IMR-90 (cell line): Measurements from ENCODE around the gene PFN2. TPM values are rescaled to one million over a fixed set of nuclear protein-coding genes. Genes with fewer than 3 reads are reported as not detected.

Experiments
- ATAC-seq: fragments of 200-7000 bp; cut with Tn5 transposase; 2 replicates; pipeline ENCODE4 v1.9.1; 2020; ENCODE audit warnings: low read depth, mild to moderate bottlenecking, moderate library complexity
- BruUV-seq: library from RNA; stranded (reverse); fragments of 400-500 nt; replicated peaks from 2 replicates; lab custom pipeline; 2021; lab: Mats Ljungman, UMichigan
- CTCF ChIA-PET: fragments of 300-600 bp; formaldehyde crosslinking; extraction: SDS; loops from one replicate; lab custom pipeline; 2021; ENCODE audit warnings: antibody characterized with exemption; lab: Yijun Ruan, JAX
- POLR2A ChIA-PET: fragments of 300-600 bp; sonication (Branson Sonifier 250); formaldehyde crosslinking; loops from one replicate; lab custom pipeline; 2022; ENCODE audit warnings: antibody characterized with exemption; ENCODE audit not compliant: unreplicated experiment; lab: Charles Lee
- DNase-seq: peaks from one replicate; pipeline ENCODE4 v3.0.0; 2013
- H2AFZ ChIP-seq: replicated peaks from 2 replicates; pipeline ENCODE3; 2013; ENCODE audit warnings: low read length, mild to moderate bottlenecking; ENCODE audit not compliant: poor library complexity
- H2AK5ac ChIP-seq: 2 replicates; pipeline ENCODE4 v1.6.1; 2013; ENCODE audit warnings: low read depth, low read length, inconsistent platforms
- H2AK9ac ChIP-seq: replicated peaks from 2 replicates; pipeline ENCODE3; 2013; ENCODE audit warnings: mild to moderate bottlenecking, low read depth, low read length, moderate library complexity; ENCODE audit not compliant: poor library complexity
- H2BK120ac ChIP-seq: 2 replicates; pipeline ENCODE4 v1.6.1; 2013; ENCODE audit warnings: low read depth, low read length, inconsistent platforms
- H2BK15ac ChIP-seq: 3 replicates; pipeline ENCODE4 v1.6.1; 2013; ENCODE audit warnings: low read depth, low read length, inconsistent platforms
- H2BK20ac ChIP-seq: 2 replicates; pipeline ENCODE4 v1.6.1; 2013; ENCODE audit warnings: low read depth, mild to moderate bottlenecking, inconsistent platforms, low read length, moderate library complexity
- H2BK5ac ChIP-seq: 2 replicates; pipeline ENCODE4 v1.6.1; 2013; ENCODE audit warnings: mild to moderate bottlenecking, low read depth, low read length, inconsistent platforms; ENCODE audit not compliant: poor library complexity, severe bottlenecking
- H3K14ac ChIP-seq: replicated peaks from 2 replicates; pipeline ENCODE4 v1.6.1; 2013; ENCODE audit warnings: low read depth, low read length, inconsistent platforms
- H3K18ac ChIP-seq: 2 replicates; pipeline ENCODE4 v1.6.1; 2013; ENCODE audit warnings: low read depth, low read length, control low read depth
- H3K23ac ChIP-seq: 2 replicates; pipeline ENCODE4 v1.6.1; 2013; ENCODE audit warnings: low read depth, low read length, inconsistent platforms
- H3K27ac ChIP-seq: 2 replicates; pipeline ENCODE4 v1.5.1; 2013; ENCODE audit warnings: mild to moderate bottlenecking, control low read depth, low read length; ENCODE audit not compliant: insufficient read depth
- H3K27me3 ChIP-seq: 2 replicates; pipeline ENCODE4 v1.6.1; 2013; ENCODE audit warnings: low read length; ENCODE audit not compliant: control insufficient read depth, insufficient read depth
- H3K36me3 ChIP-seq: 2 replicates; pipeline ENCODE4 v1.6.1; 2013; ENCODE audit warnings: low read length, mixed read lengths; ENCODE audit not compliant: control insufficient read depth, insufficient read depth
- H3K4ac ChIP-seq: 2 replicates; pipeline ENCODE4 v1.6.1; 2013; ENCODE audit warnings: low read depth, low read length, inconsistent platforms
- H3K4me1 ChIP-seq: 2 replicates; pipeline ENCODE4 v1.6.1; 2013; ENCODE audit warnings: low read length, mixed read lengths; ENCODE audit not compliant: control insufficient read depth, insufficient read depth
- H3K4me2 ChIP-seq: 2 replicates; pipeline ENCODE4 v1.6.1; 2013; ENCODE audit warnings: low read depth, mild to moderate bottlenecking, control low read depth, low read length, moderate library complexity
- H3K4me3 ChIP-seq: 2 replicates; pipeline ENCODE4 v1.5.1; 2013; ENCODE audit warnings: low read depth, mild to moderate bottlenecking, control low read depth, low read length, moderate library complexity; ENCODE audit not compliant: insufficient read depth
- H3K56ac ChIP-seq: 2 replicates; pipeline ENCODE4 v1.6.1; 2013; ENCODE audit warnings: low read length, inconsistent platforms; ENCODE audit not compliant: insufficient read depth; ENCODE audit errors: extremely low read depth
- H3K79me1 ChIP-seq, 2 experiments: 2 replicates each; pipeline ENCODE4 v1.6.1; 2013; ENCODE audit warnings: low read length in 2 of 2, inconsistent platforms in 1 of 2, low read depth in 1 of 2
- H3K9ac ChIP-seq: 2 replicates; pipeline ENCODE4 v1.6.1; 2013; ENCODE audit warnings: low read depth, low read length, control low read depth
- H3K9me1 ChIP-seq: 2 replicates; pipeline ENCODE4 v1.6.1; 2013; ENCODE audit warnings: low read length, inconsistent platforms; ENCODE audit not compliant: insufficient read depth
- H3K9me3 ChIP-seq: 2 replicates; pipeline ENCODE4 v1.6.1; 2013; ENCODE audit warnings: low read length; ENCODE audit not compliant: control insufficient read depth, insufficient read depth
- H4K20me1 ChIP-seq: 2 replicates; pipeline ENCODE4 v1.6.1; 2013; ENCODE audit warnings: low read length, inconsistent platforms; ENCODE audit not compliant: insufficient read depth
- H4K5ac ChIP-seq: 2 replicates; pipeline ENCODE4 v1.6.1; 2013; ENCODE audit warnings: mild to moderate bottlenecking, low read depth, low read length, control low read depth
- H4K8ac ChIP-seq, 2 experiments: 2 replicates each; pipeline ENCODE4 v1.6.1; 2013; ENCODE audit warnings: low read depth in 2 of 2, low read length in 2 of 2, control low read depth in 1 of 2, inconsistent platforms in 1 of 2
- H4K91ac ChIP-seq: 2 replicates; pipeline ENCODE4 v1.6.1; 2013; ENCODE audit warnings: low read depth, low read length, inconsistent platforms; ENCODE audit not compliant: insufficient read depth
- BHLHE40 ChIP-seq: fragments of 150-350 bp; IDR thresholded peaks from 2 replicates; pipeline ENCODE4 v1.6.1; 2016; ENCODE audit warnings: mild to moderate bottlenecking, low read depth, low read length
- CEBPB ChIP-seq: IDR thresholded peaks from 2 replicates; pipeline ENCODE4 v1.6.1; 2012; ENCODE audit warnings: low read depth, low read length, improper control_type of control experiment
- CHD1 ChIP-seq: IDR thresholded peaks from 2 replicates; pipeline ENCODE4 v1.6.1; 2012; ENCODE audit warnings: low read depth, low read length, improper control_type of control experiment
- FOS ChIP-seq: fragments of 150-350 bp; IDR thresholded peaks from 2 replicates; pipeline ENCODE4 v1.6.1; 2016; ENCODE audit warnings: low read depth, low read length
- MAFK ChIP-seq: IDR thresholded peaks from 2 replicates; pipeline ENCODE4 v1.6.1; 2012; ENCODE audit warnings: low read depth, low read length, improper control_type of control experiment
- MAZ ChIP-seq: IDR thresholded peaks from 2 replicates; pipeline ENCODE4 v1.6.1; 2012; ENCODE audit warnings: low read depth, mild to moderate bottlenecking, low read length, improper control_type of control experiment, moderate library complexity, borderline replicate concordance
- MXI1 ChIP-seq: IDR thresholded peaks from 2 replicates; pipeline ENCODE4 v1.6.1; 2012; ENCODE audit warnings: low read depth, mild to moderate bottlenecking, low read length, moderate library complexity, borderline replicate concordance
- NFE2L2 ChIP-seq: fragments of 150-350 bp; IDR thresholded peaks from 2 replicates; pipeline ENCODE4 v1.6.1; 2016; ENCODE audit warnings: low read depth, mild to moderate bottlenecking, low read length
- POLR2A ChIP-seq: IDR thresholded peaks from 2 replicates; pipeline ENCODE4 v1.6.1; 2012; ENCODE audit warnings: mild to moderate bottlenecking, low read depth, low read length
- RAD21 ChIP-seq: IDR thresholded peaks from 2 replicates; pipeline ENCODE4 v1.6.1; 2012; ENCODE audit warnings: low read length, improper control_type of control experiment
- RCOR1 ChIP-seq: IDR thresholded peaks from 2 replicates; pipeline ENCODE4 v1.6.1; 2012; ENCODE audit warnings: mild to moderate bottlenecking, low read length, improper control_type of control experiment; ENCODE audit not compliant: insufficient replicate concordance
- RFX5 ChIP-seq: IDR thresholded peaks from 2 replicates; pipeline ENCODE4 v1.8.0; 2012; ENCODE audit warnings: low read depth, mild to moderate bottlenecking, low read length, moderate library complexity
- SMC3 ChIP-seq: fragments of 150-350 bp; IDR thresholded peaks from 2 replicates; pipeline ENCODE4 v1.6.1; 2016; ENCODE audit warnings: low read depth, mild to moderate bottlenecking, antibody characterized with exemption, low read length, moderate library complexity
- WGBS, 2 experiments: methylation state at CpG; one replicate each; pipeline versions ENCODE4 v1.1.5 to v1.1.7; 2013; ENCODE audit warnings: missing lambda C conversion rate in 2 of 2; ENCODE audit not compliant: insufficient read length in 1 of 2; ENCODE audit errors: extremely low coverage in 2 of 2; 5-methylcytosine and 5-hydroxymethylcytosine counted together
- dilution Hi-C: fragments of 300-500 bp; cut with HindIII; formaldehyde crosslinking; loops from one replicate; pipeline ENCODE4 v1.14.3; 2018; ENCODE audit warnings: low sequenced_read_pairs; ENCODE audit not compliant: unreplicated experiment
- in situ Hi-C: fragments of 300-500 bp; cut with MboI; formaldehyde crosslinking; loops from 3 replicates; pipeline ENCODE4 v1.14.3; 2019; ENCODE audit warnings: low sequenced_read_pairs, inconsistent platforms, mixed read lengths
- intact Hi-C: fragments of 100-400 bp; cut with micrococcal nuclease; formaldehyde crosslinking; loops from 2 replicates; pipeline ENCODE4 v1.10.0; 2022
- polyA plus RNA-seq, 3 experiments: library from polyadenylated mRNA; depleted of rRNA; stranded (reverse); fragments of >200 nt; gene quantifications; 2 replicates each; pipeline ENCODE4 v1.2.3, GENCODE V29; 2012; ENCODE audit warnings: low replicate concordance in 1 of 3
- total RNA-seq: library from RNA; depleted of rRNA; stranded (reverse); fragments of >200 nt; gene quantifications from 2 replicates; pipeline ENCODE4 v1.2.3, GENCODE V29; 2012
- TF ChIP-seq, protein P1 (sequence below): conservative IDR thresholded peaks from 2 replicates; pipeline ENCODE4 v1.5.1; 2012; ENCODE audit warnings: mild to moderate bottlenecking, low read depth, low read length, improper control_type of control experiment
- TF ChIP-seq, protein P2 (sequence below): fragments of 150-350 bp; IDR thresholded peaks from 2 replicates; pipeline ENCODE4 v1.6.1; 2016; ENCODE audit warnings: low read depth, mild to moderate bottlenecking, low read length, moderate library complexity, borderline replicate concordance
- TF ChIP-seq, protein P3 (sequence below): fragments of 150-350 bp; IDR thresholded peaks from 2 replicates; pipeline ENCODE4 v1.6.1; 2017; ENCODE audit warnings: mild to moderate bottlenecking, antibody characterized with exemption, low read length, low read depth

The PFN2 gene
- total and polyA plus RNA-seq, 2 of the 4 experiments (the other 2 are of a cell fraction), result 256 to 444 TPM

DNA sequence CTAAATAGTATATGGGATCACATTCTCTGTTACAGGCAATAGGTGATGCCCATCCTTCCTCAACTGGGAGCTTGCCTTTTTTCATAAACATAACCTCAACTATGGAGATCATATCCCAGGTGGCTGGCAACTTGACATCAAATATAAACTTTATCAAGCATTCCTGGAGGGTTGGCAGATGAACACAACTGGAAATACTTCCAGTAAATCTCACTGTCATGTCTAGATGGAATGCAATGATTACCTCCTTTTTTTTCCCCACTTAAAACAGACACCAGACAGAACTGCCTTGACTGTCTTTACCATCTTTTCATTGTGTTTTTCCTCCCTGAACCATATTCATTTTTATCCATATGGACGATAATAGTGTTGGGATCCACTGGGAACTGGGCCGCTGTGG, 43.1 kb upstream of the PFN2 start:
- H2AK9ac ChIP-seq, result no peak overlapping the region
- dilution Hi-C loops (no loop called here), intact Hi-C loops (no loop called here), in situ Hi-C loops (no loop called here)
- TF ChIP-seq RCOR1, result no peak
- TF ChIP-seq RFX5, result no peak
- no peak for TF ChIP-seq RAD21
- TF ChIP-seq FOS, result no peak
- no peak for TF ChIP-seq BHLHE40
- TF ChIP-seq MAFK, result no peak
- TF ChIP-seq, protein P1, sequence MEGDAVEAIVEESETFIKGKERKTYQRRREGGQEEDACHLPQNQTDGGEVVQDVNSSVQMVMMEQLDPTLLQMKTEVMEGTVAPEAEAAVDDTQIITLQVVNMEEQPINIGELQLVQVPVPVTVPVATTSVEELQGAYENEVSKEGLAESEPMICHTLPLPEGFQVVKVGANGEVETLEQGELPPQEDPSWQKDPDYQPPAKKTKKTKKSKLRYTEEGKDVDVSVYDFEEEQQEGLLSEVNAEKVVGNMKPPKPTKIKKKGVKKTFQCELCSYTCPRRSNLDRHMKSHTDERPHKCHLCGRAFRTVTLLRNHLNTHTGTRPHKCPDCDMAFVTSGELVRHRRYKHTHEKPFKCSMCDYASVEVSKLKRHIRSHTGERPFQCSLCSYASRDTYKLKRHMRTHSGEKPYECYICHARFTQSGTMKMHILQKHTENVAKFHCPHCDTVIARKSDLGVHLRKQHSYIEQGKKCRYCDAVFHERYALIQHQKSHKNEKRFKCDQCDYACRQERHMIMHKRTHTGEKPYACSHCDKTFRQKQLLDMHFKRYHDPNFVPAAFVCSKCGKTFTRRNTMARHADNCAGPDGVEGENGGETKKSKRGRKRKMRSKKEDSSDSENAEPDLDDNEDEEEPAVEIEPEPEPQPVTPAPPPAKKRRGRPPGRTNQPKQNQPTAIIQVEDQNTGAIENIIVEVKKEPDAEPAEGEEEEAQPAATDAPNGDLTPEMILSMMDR, result no peak
- TF ChIP-seq CHD1, result no peak
- no peak for TF ChIP-seq MXI1
- TF ChIP-seq, protein P2, sequence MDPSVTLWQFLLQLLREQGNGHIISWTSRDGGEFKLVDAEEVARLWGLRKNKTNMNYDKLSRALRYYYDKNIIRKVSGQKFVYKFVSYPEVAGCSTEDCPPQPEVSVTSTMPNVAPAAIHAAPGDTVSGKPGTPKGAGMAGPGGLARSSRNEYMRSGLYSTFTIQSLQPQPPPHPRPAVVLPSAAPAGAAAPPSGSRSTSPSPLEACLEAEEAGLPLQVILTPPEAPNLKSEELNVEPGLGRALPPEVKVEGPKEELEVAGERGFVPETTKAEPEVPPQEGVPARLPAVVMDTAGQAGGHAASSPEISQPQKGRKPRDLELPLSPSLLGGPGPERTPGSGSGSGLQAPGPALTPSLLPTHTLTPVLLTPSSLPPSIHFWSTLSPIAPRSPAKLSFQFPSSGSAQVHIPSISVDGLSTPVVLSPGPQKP, result no peak
- TF ChIP-seq MAZ, result no peak
- no peak for TF ChIP-seq CEBPB
- TF ChIP-seq SMC3, result no peak
- no peak for TF ChIP-seq NFE2L2
- no peak for TF ChIP-seq POLR2A
- TF ChIP-seq, protein P3, sequence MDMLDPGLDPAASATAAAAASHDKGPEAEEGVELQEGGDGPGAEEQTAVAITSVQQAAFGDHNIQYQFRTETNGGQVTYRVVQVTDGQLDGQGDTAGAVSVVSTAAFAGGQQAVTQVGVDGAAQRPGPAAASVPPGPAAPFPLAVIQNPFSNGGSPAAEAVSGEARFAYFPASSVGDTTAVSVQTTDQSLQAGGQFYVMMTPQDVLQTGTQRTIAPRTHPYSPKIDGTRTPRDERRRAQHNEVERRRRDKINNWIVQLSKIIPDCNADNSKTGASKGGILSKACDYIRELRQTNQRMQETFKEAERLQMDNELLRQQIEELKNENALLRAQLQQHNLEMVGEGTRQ, result no peak
- H2BK20ac ChIP-seq, result no peak overlapping the region
- no peak overlapping the region for H2BK15ac ChIP-seq
- H3K79me1 ChIP-seq, result no peaks in the 10 kb centered on the region
- H3K27me3 ChIP-seq, result no peaks in the 10 kb centered on the region
- no peak overlapping the region for H3K27ac ChIP-seq
- H3K36me3 ChIP-seq, result no peaks in the 10 kb centered on the region
- H3K56ac ChIP-seq, result no peak overlapping the region
- no peak overlapping the region for H4K5ac ChIP-seq
- no peaks in the 10 kb centered on the region for H3K4me1 ChIP-seq
- DNase-seq, result no peak
- no peaks in the 10 kb centered on the region for H3K9me1 ChIP-seq
- H2BK5ac ChIP-seq, result no peak overlapping the region
- ChIA-PET POLR2A (no interaction called here), CTCF (interaction anchor here (0.6 kb wide), 1 partner anchor 834 kb away, joined by 3 read pairs; no protein-coding TSS in a partner anchor)
- no peak overlapping the region for H3K4ac ChIP-seq
- H4K8ac ChIP-seq, result no peak overlapping the region
- H3K4me3 ChIP-seq, result no peak overlapping the region
- H3K23ac ChIP-seq, result no peak overlapping the region
- no peak for ATAC-seq
- H3K9ac ChIP-seq, result no peak overlapping the region
- no peak overlapping the region for H3K18ac ChIP-seq
- no CpG with 5 or more reads among the region's 2 CpGs for WGBS, 2 experiments
- no peak overlapping the region for H3K14ac ChIP-seq
- no peaks in the 10 kb centered on the region for H4K20me1 ChIP-seq
- H2AK5ac ChIP-seq, result no peak overlapping the region
- H2AFZ ChIP-seq, result no peak overlapping the region
- H4K91ac ChIP-seq, result no peak overlapping the region
- BruUV-seq, result no TSS peak
- H2BK120ac ChIP-seq, result no peak overlapping the region
- no peak overlapping the region for H3K4me2 ChIP-seq
- no peaks in the 10 kb centered on the region for H3K9me3 ChIP-seq
